NCI-H2171 (cell line): Measurements from ENCODE around the gene EIF5AL1.
"Not testable (repeated sequence)": the region's sequence is repeated elsewhere in the genome, so short reads cannot be mapped to it uniquely, and the experiment has no call there.

ENCODE experiments used
- DNase-seq: peaks from one replicate; lab custom pipeline; 2025; lab: John Stamatoyannopoulos, UW

Gene EIF5AL1

GRCh38 chr10:79509306-79509933 is 2.9 kb upstream of the EIF5AL1 start:
- not testable (repeated sequence) for DNase-seq

GRCh38 chr10:79509934-79510508 is 2.3 kb upstream of the EIF5AL1 start:
- not testable (repeated sequence) for DNase-seq

GRCh38 chr10:79516532-79517205 is 4.3 kb downstream of the EIF5AL1 start:
- DNase-seq: not testable (repeated sequence)

DNA sequence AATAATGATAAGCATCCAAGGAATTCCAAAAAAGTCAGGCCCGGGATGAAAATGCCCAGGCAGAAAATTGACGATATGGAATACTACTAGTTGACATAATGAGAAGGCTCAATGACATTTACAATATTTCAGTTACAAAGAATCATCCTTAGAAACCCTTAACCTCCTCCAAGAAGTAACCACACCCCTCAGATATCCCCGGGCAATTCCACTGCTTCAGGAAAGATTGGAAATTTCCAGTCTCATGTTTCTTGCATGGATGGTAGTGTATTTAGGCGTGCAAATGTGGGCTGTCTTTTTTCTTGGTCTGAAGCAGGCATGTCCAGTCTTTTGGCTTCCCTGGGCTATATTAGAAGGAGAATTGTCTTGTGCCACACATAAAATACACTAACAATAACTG is 5.2 kb downstream of the EIF5AL1 start:
- not testable (repeated sequence) for DNase-seq

- not testable (repeated sequence) for DNase-seq
Observed at GRCh38 chr10:79521751-79522150, 9.4 kb downstream of the EIF5AL1 start.

DNA sequence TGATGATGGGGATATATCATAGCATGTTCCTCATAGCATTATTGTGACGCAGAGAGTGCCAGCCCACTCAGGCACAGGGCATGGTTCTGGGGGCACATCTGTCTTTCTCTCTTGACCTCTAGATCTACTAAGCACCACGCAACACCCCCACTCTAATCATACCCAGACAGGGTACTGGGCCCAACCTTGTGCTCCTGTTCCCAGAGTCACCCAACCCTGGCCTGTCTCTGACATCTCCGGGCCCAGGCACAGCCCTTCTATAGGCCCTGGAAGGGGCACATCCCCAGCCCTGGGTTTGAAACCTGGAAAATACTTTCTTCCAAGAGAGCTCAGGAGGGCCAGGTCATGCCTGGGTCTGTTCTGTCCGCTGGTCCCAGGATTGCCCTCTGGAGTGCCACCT is 10.1 kb downstream of the EIF5AL1 start:
- DNase-seq: not testable (repeated sequence)

DNA sequence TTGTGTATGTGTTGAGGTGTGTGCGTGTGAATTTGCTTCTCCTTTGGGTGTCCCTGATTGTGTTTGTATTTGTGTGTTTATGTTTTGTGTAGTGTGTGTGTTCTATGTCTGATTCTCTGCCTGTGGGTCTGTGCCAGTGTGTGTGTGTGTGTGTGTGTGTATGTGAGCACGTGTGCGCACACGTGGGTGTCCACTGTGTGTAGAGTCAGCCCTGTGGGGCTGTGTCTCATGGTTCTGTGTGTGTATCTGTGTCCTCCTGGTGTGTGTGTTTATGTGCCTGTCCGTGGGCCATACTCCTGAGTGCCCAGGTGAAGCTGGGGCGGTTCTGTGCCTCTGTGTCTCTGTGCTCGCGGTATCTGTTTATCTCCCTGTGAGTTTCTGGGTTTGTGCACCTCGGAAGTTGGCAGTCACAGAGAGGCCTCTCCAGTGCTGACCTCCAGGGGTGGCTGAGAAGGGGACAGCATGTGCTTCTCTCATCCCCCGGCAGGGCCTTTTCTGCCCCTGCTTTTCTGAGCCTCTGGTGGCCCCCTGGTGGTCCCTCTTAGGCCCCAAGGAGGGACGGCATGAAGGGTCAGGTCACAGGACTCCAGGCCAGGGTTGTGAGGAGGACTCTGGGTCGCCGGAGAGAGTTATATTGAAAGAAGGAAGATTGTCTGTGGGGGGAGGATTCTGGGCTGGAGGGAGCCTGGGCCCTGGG is 11.0 kb downstream of the EIF5AL1 start:
- DNase-seq: not testable (repeated sequence)

GRCh38 chr10:79525049-79525710 is 12.8 kb downstream of the EIF5AL1 start:
- DNase-seq: not testable (repeated sequence)

GRCh38 chr10:79528261-79528660 is 15.9 kb downstream of the EIF5AL1 start:
- not testable (repeated sequence) for DNase-seq

- not testable (repeated sequence) for DNase-seq
Observed at GRCh38 chr10:79533142-79533902, 21.0 kb downstream of the EIF5AL1 start.

- DNase-seq: not testable (repeated sequence)
Observed at GRCh38 chr10:79533903-79534175, 21.5 kb downstream of the EIF5AL1 start.

GRCh38 chr10:79538311-79538710 is 26.0 kb downstream of the EIF5AL1 start:
- DNase-seq: not testable (repeated sequence)

- not testable (repeated sequence) for DNase-seq
Observed at GRCh38 chr10:79540930-79541329, 28.6 kb downstream of the EIF5AL1 start.

DNA sequence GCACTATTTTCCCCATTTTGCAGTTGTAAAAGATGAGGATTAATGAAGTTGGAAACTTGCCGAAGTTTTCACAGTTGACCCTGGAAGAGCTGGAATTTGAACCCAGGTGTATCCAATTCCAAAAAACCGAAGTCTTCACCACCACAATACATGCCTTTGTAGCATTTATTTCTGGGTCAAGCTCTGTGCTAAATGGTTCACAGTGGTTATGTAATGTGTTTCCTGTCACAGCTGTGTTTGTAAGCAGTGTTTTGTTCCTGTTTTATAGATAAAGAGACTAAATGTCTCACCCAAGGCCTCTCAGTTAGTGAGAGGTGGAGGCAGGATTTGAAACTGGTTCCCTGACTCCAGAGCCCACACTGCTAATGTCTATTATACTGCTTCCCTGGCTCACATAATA is 30.3 kb downstream of the EIF5AL1 start:
- no peak for DNase-seq

- DNase-seq: not testable (repeated sequence)
Observed at GRCh38 chr10:79544408-79544807, 32.1 kb downstream of the EIF5AL1 start.

DNA sequence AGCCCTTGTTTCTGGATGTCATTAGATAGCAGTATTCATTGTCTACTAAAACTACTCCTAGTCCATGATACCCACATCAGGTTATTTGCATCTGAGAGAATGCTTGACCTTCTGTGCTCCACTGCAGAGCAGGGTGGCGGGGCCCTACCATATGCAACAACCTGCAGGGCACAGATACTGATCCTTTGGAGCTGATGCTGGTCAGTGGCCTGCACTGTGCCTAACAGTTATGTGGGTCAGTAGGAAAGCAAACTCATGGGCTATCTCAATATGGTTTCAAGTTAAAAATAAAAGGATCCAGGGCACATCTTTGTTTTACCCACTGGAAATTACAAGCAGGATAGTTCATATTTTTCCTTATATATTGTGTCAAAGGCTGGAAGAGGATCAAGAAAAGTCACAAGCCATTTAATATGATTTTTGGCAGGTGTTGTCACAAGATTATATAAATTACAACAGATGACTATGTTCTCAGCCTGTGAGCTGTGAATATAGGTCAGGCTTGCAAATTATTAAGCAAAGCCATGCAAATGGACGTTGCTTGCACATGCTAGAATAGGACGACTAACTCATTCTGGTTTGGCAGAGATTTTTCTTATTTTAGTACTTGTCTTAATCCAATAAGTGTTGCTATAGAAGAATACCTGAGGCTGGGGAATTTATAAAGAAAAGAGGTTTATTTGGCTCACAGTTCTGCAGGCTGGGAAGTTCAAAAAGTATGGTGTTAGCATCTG is 32.8 kb downstream of the EIF5AL1 start:
- DNase-seq: not testable (repeated sequence)

GRCh38 chr10:79547128-79547527 is 34.8 kb downstream of the EIF5AL1 start:
- DNase-seq: not testable (repeated sequence)

DNA sequence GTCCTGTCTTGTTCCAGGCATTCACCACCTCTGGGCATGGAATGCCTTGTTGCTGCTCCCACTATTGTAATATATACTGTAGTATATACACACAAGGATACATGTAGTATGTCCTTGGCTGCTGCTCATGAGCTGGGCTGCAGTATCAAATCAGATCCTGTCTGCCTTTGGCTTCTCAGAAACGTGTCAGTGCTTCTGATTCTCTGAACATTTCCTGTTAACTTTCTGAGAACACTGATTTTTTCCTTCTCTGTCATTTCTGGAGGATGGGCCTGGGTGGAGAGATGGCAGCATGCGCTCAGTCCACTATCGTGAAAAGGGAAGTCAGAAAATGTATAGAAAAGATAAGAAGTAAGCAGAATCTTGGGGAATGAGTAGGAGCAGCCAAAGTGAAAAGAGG is 35.6 kb downstream of the EIF5AL1 start:
- DNase-seq: no peak

GRCh38 chr10:79552143-79552542 is 39.8 kb downstream of the EIF5AL1 start:
- no peak for DNase-seq

DNA sequence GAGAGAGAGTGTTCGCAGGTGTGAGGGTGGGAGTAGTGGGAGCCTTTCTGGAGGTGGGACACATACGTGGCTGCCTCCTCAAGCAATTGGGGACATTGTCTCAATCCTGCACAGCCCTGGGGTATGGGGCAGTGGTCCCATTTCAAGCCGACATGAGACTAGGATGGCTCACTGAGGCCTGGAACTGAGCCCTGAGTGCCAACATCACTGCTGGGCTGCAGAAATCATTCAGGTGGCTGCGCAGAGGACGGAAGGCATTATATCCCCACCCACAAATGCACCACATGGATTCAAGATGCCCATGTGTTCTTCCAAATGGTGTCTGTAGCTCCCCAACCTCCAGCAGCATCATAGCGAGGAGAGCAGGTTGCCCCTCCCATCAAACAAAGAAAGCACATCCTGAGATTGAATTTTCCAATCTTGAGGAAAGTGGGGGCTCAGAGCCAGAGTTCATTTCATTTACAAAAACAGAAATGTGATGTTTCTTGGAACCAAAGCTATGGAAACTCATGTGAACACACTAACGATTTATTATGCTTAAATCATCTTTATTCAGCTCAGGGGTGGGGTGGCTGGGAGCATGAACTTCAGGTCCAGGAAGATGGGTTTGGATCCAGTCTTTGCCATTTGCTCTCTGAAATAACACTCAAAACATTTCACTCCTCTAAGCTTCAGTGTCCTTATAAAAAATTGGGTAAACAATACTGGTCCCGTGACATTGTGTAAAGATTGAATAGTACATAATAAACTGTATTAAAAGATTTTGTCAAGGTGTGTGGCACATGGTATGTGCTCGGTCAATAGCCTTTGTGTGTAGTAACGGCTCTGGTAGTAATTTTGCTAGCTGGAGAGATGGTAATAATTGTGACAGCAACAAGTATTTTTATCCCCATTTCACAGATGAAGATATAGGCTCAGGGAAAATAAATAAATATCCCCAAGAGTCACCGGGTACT is 43.3 kb downstream of the EIF5AL1 start:
- no peak for DNase-seq
